ENCODE results near the gene NOP56. TPM values are rescaled to one million over a fixed set of nuclear protein-coding genes. Genes with fewer than 3 reads are reported as not detected.

NOP56 gene
- total and polyA plus RNA-seq, 2 of the 8 experiments (the other 6 are each of a cell fraction or from before 2014, with no cell fraction given), result 391 to 677 TPM

DNA sequence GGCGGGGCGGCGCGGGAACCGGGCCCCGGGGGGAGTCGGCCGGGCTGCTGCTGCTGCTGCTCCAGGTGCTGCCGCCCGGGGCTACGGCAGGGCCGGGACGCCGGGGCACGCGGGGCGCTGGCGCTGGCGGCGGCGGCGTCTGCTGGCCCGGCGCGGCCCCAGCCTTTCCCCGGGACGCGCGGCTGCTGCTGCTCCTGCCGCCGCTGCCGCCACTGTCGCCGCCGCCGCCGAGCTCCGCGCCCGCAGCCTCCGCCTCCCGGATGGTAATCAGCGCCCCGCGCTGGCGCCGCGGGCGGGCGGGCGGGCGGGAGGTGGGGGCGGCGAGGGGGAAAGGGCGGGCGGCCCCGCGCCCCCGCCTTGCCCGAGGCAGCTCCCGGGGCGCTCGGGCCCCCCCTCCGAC is 40.5 kb downstream of the NOP56 start:
- H2AK5ac ChIP-seq (ENCODE audit: low read depth, low read length), result no peak overlapping the region
- no peaks in the 10 kb centered on the region for H3K79me2 ChIP-seq (ENCODE audit: control insufficient read depth in 1 of 2, insufficient read depth in 2 of 2, low read length in 2 of 2)
- no peak overlapping the region for H4K8ac ChIP-seq (ENCODE audit: extremely low read depth, insufficient read depth, low read length)
- WGBS, 2 experiments (ENCODE audit: extremely low coverage in 1 of 2, insufficient coverage in 1 of 2, insufficient read length in 1 of 2, insufficient replicate concordance in 2 of 2, low coverage in 1 of 2, low lambda C conversion rate in 2 of 2, missing lambda C conversion rate in 1 of 2), result 0% methylated on average over 5 of the region's 64 CpGs; no CpG with 5 or more reads in 1 of the 2 experiments
- ChIA-PET POLR2A (ENCODE audit: partially characterized antibody) (interaction anchor here (1.0 to 2.8 kb wide), 5 partner anchors 16 to 147 kb away, joined by 3 to 8 read pairs (median 4); partner anchors contain the start of genes NOP56, PCED1A and VPS16), CTCF (ENCODE audit: partially characterized antibody) (interaction anchor here (1.2 to 9.2 kb wide), 5 partner anchors 21 to 60 kb away, joined by 3 to 151 read pairs (median 4); no protein-coding TSS in a partner anchor)
- peaks cover 0 to 29% (median 13%) of the 10 kb centered on the region in 4 experiments; a peak in 6 of 7 replicates for H3K4me1 ChIP-seq (replicated peaks in 1 of 4; ENCODE audit: control insufficient read depth in 3 of 4, insufficient read depth in 4 of 4, low read length in 3 of 4)
- FAIRE-seq, result no peak
- no peak overlapping the region for H3K4ac ChIP-seq (replicated peaks; ENCODE audit: insufficient read length, low read depth, low read length)
- peaks cover 3% of the 10 kb centered on the region; the same call in 1 of the 2 replicates for H3K23me2 ChIP-seq (ENCODE audit: low read depth, low read length)
- no peaks in the 10 kb centered on the region for H3K79me1 ChIP-seq (ENCODE audit: low read depth, low read length)
- no peaks in the 10 kb centered on the region for H3K9me3 ChIP-seq (ENCODE audit: insufficient read depth in 2 of 2, low read depth in 1 of 2, low read length in 1 of 2)
- H3K23ac ChIP-seq (ENCODE audit: insufficient read length), result no peak overlapping the region
- no peak overlapping the region for H2AFZ ChIP-seq (ENCODE audit: low read length)
- H4K5ac ChIP-seq (ENCODE audit: insufficient read length, low read depth, low read length), result no peak overlapping the region
- peak overlapping the region in 1 of 4 experiments; percentile 37; a peak in 1 of 8 replicates for H3K4me3 ChIP-seq (ENCODE audit: extremely low read depth in 1 of 4, insufficient read depth in 2 of 4, low read depth in 3 of 4, low read length in 4 of 4)
- peaks cover 54 to 86% (median 77%) of the 10 kb centered on the region in 4 experiments for H3K27me3 ChIP-seq (replicated peaks in 1 of 4; ENCODE audit: control insufficient read depth in 3 of 4, extremely low read depth in 1 of 4, insufficient read depth in 3 of 4, low read length in 3 of 4)
- H2BK5ac ChIP-seq (ENCODE audit: low read depth, low read length), result no peak overlapping the region
- H3K4me2 ChIP-seq (ENCODE audit: insufficient read depth in 1 of 2, low read depth in 2 of 2, low read length in 2 of 2), result no peak overlapping the region; a peak in 2 of 4 replicates
- peaks cover 5 to 9% of the 10 kb centered on the region in 2 experiments for H4K20me1 ChIP-seq (replicated peaks in 1 of 2; ENCODE audit: control insufficient read depth in 1 of 2, insufficient read depth in 2 of 2, low read length in 2 of 2)
- no peak overlapping the region for H3K14ac ChIP-seq (ENCODE audit: insufficient read length)
- H2BK20ac ChIP-seq (ENCODE audit: low read length), result no peak overlapping the region
- no peaks in the 10 kb centered on the region; a peak in 1 of 8 replicates for H3K36me3 ChIP-seq (ENCODE audit: control insufficient read depth in 2 of 4, insufficient read depth in 4 of 4, low read length in 3 of 4)
- H2BK12ac ChIP-seq (ENCODE audit: low read depth, low read length), result no peak overlapping the region
- no peak overlapping the region for H4K91ac ChIP-seq (replicated peaks; ENCODE audit: insufficient read length, low read length)
- H3K27ac ChIP-seq (ENCODE audit: low read depth, low read length), result no peak overlapping the region
- H2BK15ac ChIP-seq (ENCODE audit: low read length), result no peak overlapping the region
- no peak overlapping the region for H3K9ac ChIP-seq (replicated peaks in 1 of 4; ENCODE audit: extremely low read depth in 1 of 4, low read depth in 3 of 4, low read length in 3 of 4)
- no peak overlapping the region for H3K18ac ChIP-seq (ENCODE audit: extremely low read depth, low read length)
- H2BK120ac ChIP-seq (replicated peaks; ENCODE audit: low read depth, low read length), result no peak overlapping the region
- DNase-seq (ENCODE audit: low read depth in 1 of 2, low spot score in 2 of 2), result no peak
- H3K56ac ChIP-seq (replicated peaks; ENCODE audit: insufficient read length, low read depth, low read length), result no peak overlapping the region
- TF ChIP-seq ZNF274 (IDR thresholded peaks at IDR 0.05; ENCODE audit: borderline replicate concordance, extremely low read depth, low read length) (no peak), SIX5 (IDR thresholded peaks at IDR 0.05; ENCODE audit: low read depth, low read length) (no peak), TAF7 (optimal IDR thresholded peaks at IDR 0.05; ENCODE audit: borderline replicate concordance, low read depth, low read length) (no peak), HDAC6 (IDR thresholded peaks at IDR 0.05; ENCODE audit: low read depth, low read length) (no peak), HDAC2 (IDR thresholded peaks at IDR 0.05; ENCODE audit: borderline replicate concordance in 1 of 2, low read depth in 2 of 2, low read length in 2 of 2) (no peak), MAFK (IDR thresholded peaks at IDR 0.05; ENCODE audit: low read depth, low read length) (no peak), ATF2 (IDR thresholded peaks at IDR 0.05; ENCODE audit: low read length) (no peak), RAD21 (IDR thresholded peaks at IDR 0.05 in 1 of 2, conservative IDR thresholded peaks at IDR 0.05 in 1 of 2; ENCODE audit: low read depth in 2 of 2, low read length in 2 of 2) (no peak), USF2 (IDR thresholded peaks at IDR 0.05; ENCODE audit: low read length) (no peak), TBP (IDR thresholded peaks at IDR 0.05; ENCODE audit: low read depth, low read length) (no peak)
